ENCODE data around the gene P3H2.
"Not testable (repeated sequence)": the region's sequence is repeated elsewhere in the genome, so short reads cannot be mapped to it uniquely, and the experiment has no call there.

Gene P3H2

GRCh38 chr3:190120269-190121060 lies at the start of gene P3H2:
TSS of gene P3H2 (minus strand) at chr3:190120897. CDS start at chr3:190120731, 166 bp downstream.
- peak; percentile 93 for DNase-seq

- DNase-seq: no peak
These were observed 49.2 kb upstream of the P3H2 start for GRCh38 chr3:190169877-190170276.

- DNase-seq: no peak
These were observed 48.5 kb upstream of the P3H2 start for GRCh38 chr3:190169243-190169642.

GRCh38 chr3:190167936-190168680 lies 47.4 kb upstream of the P3H2 start:
- DNase-seq: no peak

- no peak for DNase-seq
These were observed 46.3 kb upstream of the P3H2 start for GRCh38 chr3:190166948-190167347.

GRCh38 chr3:190165253-190165652 lies 44.6 kb upstream of the P3H2 start:
- DNase-seq: no peak

GRCh38 chr3:190162013-190162412 lies 41.3 kb upstream of the P3H2 start:
- not testable (repeated sequence) for DNase-seq

GRCh38 chr3:190159902-190160435 lies 39.3 kb upstream of the P3H2 start:
- DNase-seq: no peak

GRCh38 chr3:190158261-190158660 lies 37.6 kb upstream of the P3H2 start:
- no peak for DNase-seq

GRCh38 chr3:190155752-190156151 lies 35.1 kb upstream of the P3H2 start:
- no peak for DNase-seq

- DNase-seq: no peak
These were observed 30.0 kb upstream of the P3H2 start for GRCh38 chr3:190150681-190151080.

GRCh38 chr3:190149830-190150619 lies 29.3 kb upstream of the P3H2 start:
- not testable (repeated sequence) for DNase-seq

GRCh38 chr3:190144793-190145192 lies 24.1 kb upstream of the P3H2 start:
- DNase-seq: not testable (repeated sequence)

- no peak for DNase-seq
These were observed 21.3 kb upstream of the P3H2 start for GRCh38 chr3:190142041-190142440.

GRCh38 chr3:190139365-190139764 lies 18.7 kb upstream of the P3H2 start:
- DNase-seq: no peak

- DNase-seq: no peak
These were observed 11.7 kb upstream of the P3H2 start for GRCh38 chr3:190132371-190132770.

- DNase-seq: no peak
These were observed 10.6 kb upstream of the P3H2 start for GRCh38 chr3:190131329-190131728.

- peak; percentile 73 for DNase-seq
These were observed 10.0 kb upstream of the P3H2 start for GRCh38 chr3:190130696-190131095.

GRCh38 chr3:190130037-190130436 lies 9.3 kb upstream of the P3H2 start:
- DNase-seq: no peak

GRCh38 chr3:190127797-190128196 lies 7.1 kb upstream of the P3H2 start:
- DNase-seq: no peak

GRCh38 chr3:190127195-190127594 lies 6.5 kb upstream of the P3H2 start:
- DNase-seq: no peak

- no peak for DNase-seq
These were observed 4.9 kb upstream of the P3H2 start for GRCh38 chr3:190125436-190126068.

GRCh38 chr3:190124067-190124466 lies 3.4 kb upstream of the P3H2 start:
- no peak for DNase-seq

All from right hindlimb (tissue), 1 donor.